HCT116 (cell line): Measurements from ENCODE around the gene CHSY3.

Source experiments
- CBX3 ChIP-seq: IDR thresholded peaks from 2 replicates; pipeline ENCODE4 v1.6.1; 2012; ENCODE audit warnings: low read depth
- EZH2 ChIP-seq: fragments of 200-600 bp; sonication (generic); IDR thresholded peaks from 2 replicates; pipeline ENCODE4 v1.6.1; 2017; ENCODE audit warnings: antibody characterized with exemption, mixed run types
- EZH2phosphoT487 ChIP-seq: fragments of 200-600 bp; IDR thresholded peaks from 2 replicates; pipeline ENCODE4 v1.6.1; 2018; ENCODE audit warnings: antibody characterized with exemption, borderline replicate concordance
- FOSL1 ChIP-seq: IDR thresholded peaks from 2 replicates; pipeline ENCODE4 v1.6.1; 2012; ENCODE audit warnings: low read depth
- JUND ChIP-seq: IDR thresholded peaks from 2 replicates; pipeline ENCODE4 v1.6.1; 2012
- MAX ChIP-seq: IDR thresholded peaks from 2 replicates; pipeline ENCODE4 v1.6.1; 2012
- POLR2A ChIP-seq: IDR thresholded peaks from 2 replicates; pipeline ENCODE4 v1.7.0; 2011; ENCODE audit warnings: borderline replicate concordance; ENCODE audit not compliant: insufficient read depth, insufficient read length; ENCODE audit errors: extremely low read depth
- POLR2AphosphoS5 ChIP-seq: IDR thresholded peaks from 2 replicates; pipeline ENCODE4 v1.6.1; 2011; ENCODE audit warnings: mild to moderate bottlenecking, low read depth, low read length, moderate library complexity
- RAD21 ChIP-seq: IDR thresholded peaks from 2 replicates; pipeline ENCODE4 v1.6.1; 2012; ENCODE audit warnings: low read depth, mild to moderate bottlenecking
- SIN3A ChIP-seq: IDR thresholded peaks from 2 replicates; pipeline ENCODE4 v1.6.1; 2012; ENCODE audit warnings: low read depth
- SP1 ChIP-seq: IDR thresholded peaks from 2 replicates; pipeline ENCODE4 v1.6.1; 2012; ENCODE audit warnings: low read depth
- SRF ChIP-seq: IDR thresholded peaks from 2 replicates; pipeline ENCODE4 v1.6.1; 2012; ENCODE audit warnings: low read depth
- TF ChIP-seq, protein P1 (sequence below), 3 experiments: fragments of 200-600 bp in 1 of 3; sonication (generic) in 1 of 3; IDR thresholded peaks in 2 of 3; conservative IDR thresholded peaks in 1 of 3; 2 replicates each; pipeline ENCODE4 v1.5.1; 2012 to 2017; ENCODE audit warnings: low read depth in 2 of 3, low read length in 2 of 3, antibody characterized with exemption in 1 of 3, borderline replicate concordance in 1 of 3, control low read depth in 1 of 3, mild to moderate bottlenecking in 1 of 3, mixed read lengths in 1 of 3, mixed run types in 1 of 3, moderate library complexity in 1 of 3; ENCODE audit not compliant: insufficient read depth in 1 of 3

DNA sequence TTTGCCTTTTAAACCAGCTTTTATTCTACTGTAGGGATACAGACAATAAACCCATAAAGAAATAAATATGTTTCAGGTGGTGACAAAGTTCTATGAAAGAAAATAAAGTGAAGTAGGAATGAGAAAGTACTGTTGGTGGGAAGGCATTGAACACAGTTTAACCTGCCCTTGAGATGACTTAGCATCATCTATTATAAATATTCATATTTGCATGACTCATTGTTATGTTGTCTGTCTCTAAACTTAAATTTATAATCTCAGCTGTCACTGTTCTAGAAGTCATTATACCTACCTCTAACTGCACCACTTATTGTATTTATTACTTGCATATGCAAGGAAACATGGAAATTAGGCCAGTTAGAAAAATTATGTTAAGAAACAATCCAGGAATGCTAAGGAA is 202.2 kb downstream of the CHSY3 start:
- TF ChIP-seq, protein P1, sequence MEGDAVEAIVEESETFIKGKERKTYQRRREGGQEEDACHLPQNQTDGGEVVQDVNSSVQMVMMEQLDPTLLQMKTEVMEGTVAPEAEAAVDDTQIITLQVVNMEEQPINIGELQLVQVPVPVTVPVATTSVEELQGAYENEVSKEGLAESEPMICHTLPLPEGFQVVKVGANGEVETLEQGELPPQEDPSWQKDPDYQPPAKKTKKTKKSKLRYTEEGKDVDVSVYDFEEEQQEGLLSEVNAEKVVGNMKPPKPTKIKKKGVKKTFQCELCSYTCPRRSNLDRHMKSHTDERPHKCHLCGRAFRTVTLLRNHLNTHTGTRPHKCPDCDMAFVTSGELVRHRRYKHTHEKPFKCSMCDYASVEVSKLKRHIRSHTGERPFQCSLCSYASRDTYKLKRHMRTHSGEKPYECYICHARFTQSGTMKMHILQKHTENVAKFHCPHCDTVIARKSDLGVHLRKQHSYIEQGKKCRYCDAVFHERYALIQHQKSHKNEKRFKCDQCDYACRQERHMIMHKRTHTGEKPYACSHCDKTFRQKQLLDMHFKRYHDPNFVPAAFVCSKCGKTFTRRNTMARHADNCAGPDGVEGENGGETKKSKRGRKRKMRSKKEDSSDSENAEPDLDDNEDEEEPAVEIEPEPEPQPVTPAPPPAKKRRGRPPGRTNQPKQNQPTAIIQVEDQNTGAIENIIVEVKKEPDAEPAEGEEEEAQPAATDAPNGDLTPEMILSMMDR (IDR thresholded peaks at IDR 0.05 in 2 of 3, conservative IDR thresholded peaks at IDR 0.05 in 1 of 3; ENCODE audit: borderline replicate concordance in 1 of 3, insufficient read depth in 1 of 3, low read depth in 2 of 3, low read length in 2 of 3) = no peak
- TF ChIP-seq EZH2phosphoT487 (no peak), SRF (no peak), POLR2A (no peak), JUND (no peak), MAX (no peak), RAD21 (no peak), SIN3A (no peak), FOSL1 (no peak), CBX3 (no peak), SP1 (no peak), POLR2AphosphoS5 (no peak), EZH2 (no peak)
